HepG2 (cell line): ENCODE results near the gene DNAJB12. TPM values are rescaled to one million over a fixed set of nuclear protein-coding genes. Genes with fewer than 3 reads are reported as not detected.
A peak's percentile ranks its signal among the peaks of the same experiment; 100 is the strongest.

Experiments
- CENPT ChIP-seq: sonication (generic); formaldehyde crosslinking; IDR thresholded peaks from 2 replicates; pipeline ENCODE4 v1.8.0; 2022; ENCODE audit warnings: low read depth, mild to moderate bottlenecking, moderate library complexity, missing genetic modification reagents
- DR1 ChIP-seq: sonication (generic); formaldehyde crosslinking; IDR thresholded peaks from 2 replicates; pipeline ENCODE4 v1.8.0; 2021; ENCODE audit warnings: mild to moderate bottlenecking, missing genetic modification reagents, inconsistent platforms
- FOXC1 ChIP-seq: sonication (generic); formaldehyde crosslinking; IDR thresholded peaks from 2 replicates; pipeline ENCODE4 v1.8.0; 2022; ENCODE audit warnings: mild to moderate bottlenecking, missing genetic modification reagents, borderline replicate concordance
- HNF1B ChIP-seq: sonication (generic); formaldehyde crosslinking; IDR thresholded peaks from 2 replicates; pipeline ENCODE4 v1.5.1; 2020; ENCODE audit warnings: mild to moderate bottlenecking, moderate library complexity, missing genetic modification reagents
- HOXA3 ChIP-seq: sonication (generic); formaldehyde crosslinking; IDR thresholded peaks from 2 replicates; pipeline ENCODE4 v1.5.0; 2020; ENCODE audit warnings: missing genetic modification reagents
- HOXA5 ChIP-seq: sonication (generic); formaldehyde crosslinking; IDR thresholded peaks from 2 replicates; pipeline ENCODE4 v1.4.0; 2020; ENCODE audit warnings: missing genetic modification reagents
- IKZF4 ChIP-seq: sonication (generic); formaldehyde crosslinking; IDR thresholded peaks from 2 replicates; pipeline ENCODE4 v1.5.1; 2020; ENCODE audit warnings: borderline replicate concordance, mild to moderate bottlenecking, low read depth, missing genetic modification reagents; ENCODE audit errors: not compliant biosample characterization
- MBNL3 ChIP-seq: fragments of 250-450 bp; sonication (Bioruptor Pico); conservative IDR thresholded peaks from 2 replicates; pipeline ENCODE4 v1.8.0; 2022; ENCODE audit warnings: mild to moderate bottlenecking, inconsistent platforms
- MNT ChIP-seq: fragments of 450-650 bp; IDR thresholded peaks from 2 replicates; pipeline ENCODE4 v1.6.1; 2016
- PHF20 ChIP-seq: sonication (generic); formaldehyde crosslinking; IDR thresholded peaks from 2 replicates; pipeline ENCODE4 v1.5.0; 2020; ENCODE audit warnings: mild to moderate bottlenecking, missing genetic modification reagents
- RCOR2 ChIP-seq: IDR thresholded peaks from 2 replicates; pipeline ENCODE4 v1.6.1; 2016; ENCODE audit warnings: missing biosample characterization, missing genetic modification reagents
- TMF1 ChIP-seq: sonication (generic); formaldehyde crosslinking; IDR thresholded peaks from 2 replicates; pipeline ENCODE4 v1.8.1; 2022; ENCODE audit warnings: low read depth, missing genetic modification reagents
- ZBTB34 ChIP-seq: sonication (generic); formaldehyde crosslinking; IDR thresholded peaks from 2 replicates; pipeline ENCODE4 v1.8.0; 2022; ENCODE audit warnings: mild to moderate bottlenecking, missing genetic modification reagents
- ZBTB7A ChIP-seq: sonication (generic); formaldehyde crosslinking; IDR thresholded peaks from 2 replicates; pipeline ENCODE4 v1.8.0; 2022; ENCODE audit warnings: mild to moderate bottlenecking, missing genetic modification reagents
- ZKSCAN1 ChIP-seq: fragments of 150-350 bp; IDR thresholded peaks from 2 replicates; pipeline ENCODE4 v1.6.1; 2014; ENCODE audit warnings: low read length
- ZMAT3 ChIP-seq: sonication (generic); formaldehyde crosslinking; conservative IDR thresholded peaks from 2 replicates; pipeline ENCODE4 v1.7.0; 2021; ENCODE audit warnings: missing genetic modification reagents
- ZNF530 ChIP-seq: sonication (generic); formaldehyde crosslinking; IDR thresholded peaks from 2 replicates; pipeline ENCODE4 v1.5.0; 2020; ENCODE audit warnings: low read depth, mild to moderate bottlenecking, missing genetic modification reagents
- ZNF577 ChIP-seq: sonication (generic); formaldehyde crosslinking; IDR thresholded peaks from 2 replicates; pipeline ENCODE4 v1.4.0; 2020; ENCODE audit warnings: mild to moderate bottlenecking, low read depth, missing genetic modification reagents, borderline replicate concordance
- ZNF7 ChIP-seq: IDR thresholded peaks from 2 replicates; pipeline ENCODE4 v1.6.1; 2016; ENCODE audit warnings: missing biosample characterization, missing genetic modification reagents
- polyA plus RNA-seq, 8 experiments: library from polyadenylated mRNA; depleted of rRNA in 3 of 8; stranded (reverse) in 7 of 8; unstranded in 1 of 8; fragments of >200 nt; fragmentation: Illumina TruSeq in 4 of 8; extraction: Trizol in 4 of 8; gene quantifications; 2 replicates each; pipeline versions ENCODE4 v1.2.1 to v1.2.3, GENCODE V29; 2011 to 2016; ENCODE audit warnings: low read depth in 4 of 8, missing spikeins in 1 of 8, mixed read lengths in 1 of 8; ENCODE audit not compliant: insufficient read depth in 1 of 8
- total RNA-seq, 5 experiments: library from RNA; depleted of rRNA; stranded (reverse); fragments of >200 nt; fragmentation: Illumina TruSeq; extraction: Trizol; gene quantifications; 2 replicates each; pipeline ENCODE4 v1.2.3, GENCODE V29; 2016; ENCODE audit warnings: low read depth in 1 of 5
- TF ChIP-seq, protein P1 (sequence below): IDR thresholded peaks from 2 replicates; pipeline ENCODE4 v1.4.0; 2020; ENCODE audit warnings: mild to moderate bottlenecking, missing genetic modification reagents

Gene DNAJB12
- total and polyA plus RNA-seq, 2 of the 13 experiments (the other 11 are each of a cell fraction or from before 2014, with no cell fraction given) = 10.8 to 18.2 TPM

DNA sequence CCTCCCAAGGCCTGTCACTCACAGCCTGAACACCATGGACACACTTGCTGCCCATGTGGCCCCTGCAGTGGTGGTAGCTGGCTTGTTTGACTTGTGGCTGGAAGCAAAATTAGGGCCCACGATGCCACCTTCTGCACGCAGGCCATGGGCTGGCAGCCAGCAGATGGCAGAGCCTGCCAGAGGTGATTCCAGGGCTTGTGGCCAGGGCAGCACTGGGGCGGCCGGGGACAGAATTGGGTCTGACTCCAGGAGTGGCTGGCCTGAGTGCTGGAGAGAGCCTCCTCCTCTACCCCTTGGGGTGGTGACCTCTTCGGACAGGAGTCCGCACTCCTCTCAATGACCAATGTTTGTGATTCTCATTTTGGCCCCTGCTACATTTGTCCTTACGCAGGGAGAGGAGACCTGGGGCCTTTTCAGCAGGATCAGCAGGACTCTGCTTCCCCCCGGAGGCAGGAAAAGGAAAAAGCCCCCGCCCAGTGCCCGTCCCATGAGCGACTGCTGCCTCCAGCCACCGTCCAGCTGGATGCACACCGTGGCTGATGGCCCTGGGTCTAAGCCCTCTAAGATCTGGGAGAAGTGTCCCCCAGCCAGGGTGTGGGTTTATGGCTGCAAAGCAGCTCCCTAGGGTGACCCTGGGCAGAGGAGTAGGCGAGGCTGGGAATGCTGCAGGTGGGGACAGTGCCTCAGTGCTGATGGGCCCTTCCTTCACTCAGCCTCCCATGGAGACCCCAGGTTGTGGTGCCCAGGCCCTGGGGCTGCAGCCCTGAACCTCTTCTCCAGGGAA is 26.5 kb downstream of the DNAJB12 start (continued):
- TF ChIP-seq, protein P1, sequence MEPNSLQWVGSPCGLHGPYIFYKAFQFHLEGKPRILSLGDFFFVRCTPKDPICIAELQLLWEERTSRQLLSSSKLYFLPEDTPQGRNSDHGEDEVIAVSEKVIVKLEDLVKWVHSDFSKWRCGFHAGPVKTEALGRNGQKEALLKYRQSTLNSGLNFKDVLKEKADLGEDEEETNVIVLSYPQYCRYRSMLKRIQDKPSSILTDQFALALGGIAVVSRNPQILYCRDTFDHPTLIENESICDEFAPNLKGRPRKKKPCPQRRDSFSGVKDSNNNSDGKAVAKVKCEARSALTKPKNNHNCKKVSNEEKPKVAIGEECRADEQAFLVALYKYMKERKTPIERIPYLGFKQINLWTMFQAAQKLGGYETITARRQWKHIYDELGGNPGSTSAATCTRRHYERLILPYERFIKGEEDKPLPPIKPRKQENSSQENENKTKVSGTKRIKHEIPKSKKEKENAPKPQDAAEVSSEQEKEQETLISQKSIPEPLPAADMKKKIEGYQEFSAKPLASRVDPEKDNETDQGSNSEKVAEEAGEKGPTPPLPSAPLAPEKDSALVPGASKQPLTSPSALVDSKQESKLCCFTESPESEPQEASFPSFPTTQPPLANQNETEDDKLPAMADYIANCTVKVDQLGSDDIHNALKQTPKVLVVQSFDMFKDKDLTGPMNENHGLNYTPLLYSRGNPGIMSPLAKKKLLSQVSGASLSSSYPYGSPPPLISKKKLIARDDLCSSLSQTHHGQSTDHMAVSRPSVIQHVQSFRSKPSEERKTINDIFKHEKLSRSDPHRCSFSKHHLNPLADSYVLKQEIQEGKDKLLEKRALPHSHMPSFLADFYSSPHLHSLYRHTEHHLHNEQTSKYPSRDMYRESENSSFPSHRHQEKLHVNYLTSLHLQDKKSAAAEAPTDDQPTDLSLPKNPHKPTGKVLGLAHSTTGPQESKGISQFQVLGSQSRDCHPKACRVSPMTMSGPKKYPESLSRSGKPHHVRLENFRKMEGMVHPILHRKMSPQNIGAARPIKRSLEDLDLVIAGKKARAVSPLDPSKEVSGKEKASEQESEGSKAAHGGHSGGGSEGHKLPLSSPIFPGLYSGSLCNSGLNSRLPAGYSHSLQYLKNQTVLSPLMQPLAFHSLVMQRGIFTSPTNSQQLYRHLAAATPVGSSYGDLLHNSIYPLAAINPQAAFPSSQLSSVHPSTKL (CRISPR knock-in tag) = peak; percentile 48
- no peak; the same call in 1 of the 2 replicates for TF ChIP-seq RCOR2 (CRISPR knock-in tag)
- no peak for TF ChIP-seq ZBTB34
- no peak; the same call in 1 of the 2 replicates for TF ChIP-seq HNF1B (CRISPR knock-in tag)
- no peak for TF ChIP-seq CENPT (CRISPR knock-in tag)
- TF ChIP-seq IKZF4 = no peak
- TF ChIP-seq FOXC1 (CRISPR knock-in tag) = peak; percentile 34; the same call in 1 of the 2 replicates
- no peak for TF ChIP-seq ZMAT3
- TF ChIP-seq ZNF7 (CRISPR knock-in tag) = no peak
- no peak; the same call in 1 of the 2 replicates for TF ChIP-seq PHF20
- TF ChIP-seq MNT = no peak
- TF ChIP-seq ZNF577 (CRISPR knock-in tag) = no peak
- TF ChIP-seq ZKSCAN1 = no peak
- TF ChIP-seq HOXA3 (CRISPR knock-in tag) = no peak
- no peak for TF ChIP-seq DR1 (CRISPR knock-in tag)
- TF ChIP-seq ZNF530 (CRISPR knock-in tag) = no peak
- TF ChIP-seq HOXA5 = no peak
- TF ChIP-seq ZBTB7A (CRISPR knock-in tag) = 0 out of 2 replicates have a peak, but pooled peaks have one; percentile 6
- TF ChIP-seq MBNL3 (CRISPR knock-in tag) = no peak
- no peak for TF ChIP-seq TMF1 (CRISPR knock-in tag)
